ENCODE results near the gene LIN54.

- TF ChIP-seq CTCF (IDR thresholded peaks at IDR 0.05) (no peak), POLR2A (IDR thresholded peaks at IDR 0.05) (no peak)
These were observed 53.6 kb downstream of the LIN54 start for GRCh38 chr4:82957045-82957444.

Data from esophagus squamous epithelium (tissue), 4 donors.